HG03342 (cell line): ENCODE measurements around the gene ZNF236.
"Not testable (repeated sequence)": the region's sequence is repeated elsewhere in the genome, so short reads cannot be mapped to it uniquely, and the experiment has no call there.

Source experiments
- ATAC-seq: cut with Tn5 transposase; IDR thresholded peaks from one replicate; pipeline ENCODE4 v1.9.1; 2021; ENCODE audit warnings: mild to moderate bottlenecking, moderate library complexity; ENCODE audit not compliant: unreplicated experiment

Gene ZNF236

GRCh38 chr18:76822506-76823160, at the start of gene ZNF236:
Gene ZNF236, plus strand, starts transcription at chr18:76822557. Its CDS starts 51 bp downstream, at chr18:76822608.
- peak; percentile 39 for ATAC-seq

DNA sequence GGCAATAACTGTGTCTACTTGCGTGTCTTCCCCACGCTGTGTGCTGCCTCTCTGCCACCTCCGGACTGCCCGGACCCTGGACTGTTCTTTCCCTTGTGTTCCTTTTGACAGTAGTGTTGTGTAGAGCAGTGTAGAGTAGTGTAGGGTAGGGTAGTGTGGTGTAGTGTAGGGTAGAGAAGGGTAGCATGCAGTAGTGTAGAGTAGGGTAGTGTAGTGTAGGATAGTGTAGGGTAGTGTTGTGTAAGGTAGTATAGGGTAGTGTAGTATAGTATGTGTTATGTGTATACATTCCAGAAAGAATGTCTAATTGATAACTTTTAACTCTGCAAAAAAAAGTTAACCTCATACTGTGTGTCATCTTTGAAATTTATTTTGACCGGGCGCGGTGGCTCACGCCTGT, 49.7 kb upstream of the ZNF236 start:
- ATAC-seq = no peak

DNA sequence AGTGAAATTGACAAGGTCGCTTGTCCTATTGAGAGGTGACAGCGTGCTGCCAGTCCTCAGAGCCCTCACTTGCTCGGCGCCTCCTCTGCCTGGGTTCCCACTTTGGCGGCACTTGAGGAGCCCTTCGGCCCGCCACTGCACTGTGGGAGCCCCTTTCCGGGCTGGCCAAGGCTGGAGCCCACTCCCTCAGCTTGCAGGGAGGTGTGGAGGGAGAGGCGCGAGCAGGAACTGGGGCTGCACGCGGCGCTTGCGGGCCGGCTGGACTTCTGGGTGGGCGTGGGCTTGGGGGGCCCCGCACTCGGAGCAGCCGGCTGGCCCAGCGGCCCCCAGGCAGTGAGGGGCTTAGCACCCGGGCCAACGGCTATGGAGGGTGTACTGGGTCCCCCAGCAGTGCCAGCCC, 45.3 kb upstream of the ZNF236 start:
- ATAC-seq = not testable (repeated sequence)

GRCh38 chr18:76783786-76784484, 38.4 kb upstream of the ZNF236 start:
- no peak for ATAC-seq

GRCh38 chr18:76785872-76786271, 36.5 kb upstream of the ZNF236 start:
- no peak for ATAC-seq

DNA sequence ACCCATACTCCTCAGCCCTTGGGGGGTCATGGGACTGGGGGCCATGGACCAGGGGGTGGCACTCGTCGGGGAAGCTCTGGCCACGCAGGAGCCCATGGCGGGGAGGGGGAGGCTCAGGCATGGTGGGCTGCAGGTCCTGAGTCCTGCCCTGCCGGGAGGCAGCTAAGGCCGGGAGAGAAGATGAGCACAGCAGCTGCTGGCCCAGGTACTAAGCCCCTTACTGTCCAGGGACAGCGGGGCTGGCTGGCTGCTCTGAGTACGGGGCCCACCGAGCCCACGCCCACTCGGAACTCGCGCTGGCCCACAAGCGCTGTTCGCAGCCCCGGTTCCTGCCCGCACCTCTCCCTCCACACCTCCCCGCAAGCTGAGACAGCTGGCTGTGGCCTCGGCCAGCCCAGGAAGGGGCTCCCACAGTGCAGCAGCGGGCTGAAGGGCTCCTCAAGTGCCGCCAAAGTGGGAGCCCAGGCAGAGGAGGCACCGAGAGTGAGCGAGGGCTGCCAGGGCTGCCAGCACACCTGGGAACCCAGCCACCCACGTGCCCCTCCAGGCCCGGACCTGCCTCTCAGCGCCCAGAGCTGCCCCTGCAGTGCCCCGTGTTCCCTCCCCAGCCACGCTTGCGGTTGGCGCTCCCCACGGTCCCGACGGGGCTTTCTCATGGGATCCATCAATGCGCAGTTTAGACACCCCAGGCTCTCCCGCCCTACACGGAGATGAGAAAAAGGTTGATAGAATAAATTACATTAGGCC, 33.6 kb upstream of the ZNF236 start:
- no peak for ATAC-seq

DNA sequence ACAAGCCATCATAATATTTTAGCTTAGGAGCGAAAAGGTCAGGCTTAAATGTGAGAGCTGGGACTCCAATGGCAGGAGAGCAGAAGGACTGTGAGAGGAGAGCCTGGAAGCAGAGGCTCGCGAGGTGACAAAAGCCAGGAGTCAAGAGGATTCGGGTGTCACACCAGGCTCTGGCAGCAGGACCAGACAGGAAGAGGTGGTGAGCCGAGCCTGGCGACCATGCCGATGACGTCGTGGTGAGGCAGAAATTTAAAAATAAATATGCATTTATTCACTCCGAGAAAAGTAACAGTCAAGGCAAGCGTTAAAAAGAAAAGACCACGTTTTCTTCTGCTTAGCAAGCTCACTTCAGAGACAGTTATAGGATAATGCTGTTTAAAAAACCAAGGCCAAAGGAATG, 31.3 kb upstream of the ZNF236 start:
- ATAC-seq = no peak

DNA sequence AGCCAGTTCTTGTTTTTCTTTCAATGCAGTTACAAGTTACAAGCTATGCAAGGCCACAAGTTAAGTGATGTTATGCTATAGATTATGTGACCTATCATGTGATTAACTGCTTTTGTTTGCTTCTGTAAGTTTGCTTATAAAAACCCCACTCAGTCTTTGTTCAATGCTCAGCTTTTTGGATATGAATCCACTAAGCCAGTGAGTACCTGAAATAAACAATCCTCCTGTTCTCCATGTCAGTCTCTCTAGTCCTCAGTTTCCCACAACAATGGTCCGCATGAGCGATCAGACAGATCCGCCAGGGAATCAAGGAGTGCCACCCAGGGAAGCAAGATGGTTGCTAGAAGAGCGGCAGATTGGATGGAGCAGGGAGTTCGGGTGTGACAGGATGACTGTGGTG, 30.7 kb upstream of the ZNF236 start:
- ATAC-seq = no peak

- no peak for ATAC-seq
These were observed 28.0 kb upstream of the ZNF236 start for GRCh38 chr18:76794326-76794725.

DNA sequence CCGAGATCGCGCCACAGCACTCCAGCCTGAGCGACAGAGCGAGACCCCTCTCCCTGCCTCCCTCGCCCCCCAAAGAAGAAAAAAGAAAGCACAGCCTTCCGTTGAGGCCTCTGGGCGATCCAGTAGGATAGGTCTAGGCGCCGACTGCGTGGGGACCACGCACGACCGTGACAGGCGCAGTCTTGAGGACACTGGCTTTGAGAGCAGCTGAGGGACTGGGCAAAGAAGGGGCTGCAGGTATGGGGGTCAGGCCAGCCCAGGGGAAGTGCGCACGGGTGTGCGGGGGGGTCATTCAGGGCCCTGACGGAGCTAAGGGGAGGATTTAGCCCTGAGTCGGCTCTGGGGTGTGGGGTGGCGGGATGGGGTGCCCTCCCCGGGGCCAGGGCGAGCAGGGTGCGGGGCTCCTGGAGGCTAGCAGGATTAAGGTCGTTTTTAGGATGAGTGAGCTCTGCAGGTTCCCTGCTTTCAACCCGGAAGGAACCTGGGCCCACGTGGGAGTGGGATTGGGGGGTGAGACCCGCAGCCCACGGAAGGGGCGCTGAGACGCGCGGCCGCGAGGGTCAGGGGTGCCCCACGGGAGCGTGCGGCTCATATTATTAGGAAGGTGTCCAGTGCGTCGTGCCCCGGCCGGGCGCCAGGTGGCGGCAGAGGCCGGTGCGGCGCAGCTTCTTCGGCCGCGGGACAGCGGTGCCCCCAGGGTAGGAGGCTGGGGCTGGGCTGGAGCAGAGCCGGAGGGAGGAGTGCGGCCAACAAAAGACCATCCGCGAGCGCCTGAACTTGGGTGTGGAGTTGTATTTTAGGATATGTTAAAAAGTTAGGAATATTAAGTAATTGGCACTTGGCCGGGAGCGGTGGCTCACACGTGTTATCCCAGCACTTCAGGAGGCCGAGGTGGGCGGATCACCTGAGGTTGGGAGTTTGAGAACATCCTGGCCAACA, 20.5 kb upstream of the ZNF236 start:
- peak; percentile 96 for ATAC-seq

DNA sequence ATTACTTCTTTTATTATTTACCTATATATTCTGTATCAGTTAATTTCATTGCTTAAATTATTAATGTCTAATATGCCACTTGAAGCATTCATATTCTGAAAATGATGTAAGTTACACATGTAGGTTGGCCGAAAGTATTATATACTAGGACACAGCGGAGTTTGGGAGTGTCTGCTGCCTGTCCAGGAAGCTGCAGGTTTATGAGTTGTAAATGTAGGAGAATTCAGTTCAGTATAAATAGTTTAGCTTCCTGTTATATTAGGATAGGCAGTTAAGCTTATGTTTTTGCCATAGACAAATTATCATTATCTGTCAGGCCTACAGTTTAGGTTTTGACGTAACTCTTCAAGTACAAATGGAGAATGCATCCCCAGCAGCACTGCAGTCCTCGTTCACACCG, 18.9 kb upstream of the ZNF236 start:
- ATAC-seq = peak; percentile 2

DNA sequence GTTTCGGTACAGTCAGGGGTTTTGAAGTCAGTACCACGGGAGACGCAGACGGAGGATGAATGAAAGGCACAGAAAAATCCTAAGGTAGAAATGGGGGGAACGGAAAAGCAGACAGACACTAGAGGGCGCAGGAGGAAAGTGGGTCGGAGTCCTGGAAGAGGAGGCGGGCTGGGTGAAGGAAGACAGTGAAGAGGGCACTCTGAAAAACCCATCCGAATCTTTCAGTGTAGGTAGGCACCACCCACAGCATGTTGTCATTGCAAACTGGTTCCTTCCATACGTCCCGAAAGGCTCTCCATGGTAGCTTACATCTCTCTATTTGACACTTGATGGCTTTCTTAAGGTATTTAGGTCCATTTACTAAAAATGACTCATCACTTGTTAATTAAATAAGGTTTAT, 18.5 kb upstream of the ZNF236 start:
- peak; percentile 68 for ATAC-seq

DNA sequence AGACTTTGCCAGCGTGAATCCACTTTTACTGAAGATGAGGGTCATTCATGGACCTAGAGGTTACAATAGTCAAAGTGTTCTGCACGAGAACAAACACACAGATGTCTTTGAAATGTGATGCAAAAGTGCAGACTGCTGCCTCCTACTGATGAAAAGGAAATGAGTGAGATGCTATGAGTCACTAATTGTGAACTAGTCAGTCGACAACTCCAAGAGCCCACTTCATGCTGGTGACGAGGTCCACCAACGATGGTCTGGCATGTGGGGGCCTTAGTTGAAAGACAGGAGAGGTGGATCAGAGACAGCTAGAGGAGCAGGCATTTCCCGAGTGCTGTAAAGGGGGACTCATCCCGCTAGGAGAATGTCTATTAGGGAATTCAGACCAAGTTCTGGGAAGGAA, 17.1 kb upstream of the ZNF236 start:
- ATAC-seq = no peak

DNA sequence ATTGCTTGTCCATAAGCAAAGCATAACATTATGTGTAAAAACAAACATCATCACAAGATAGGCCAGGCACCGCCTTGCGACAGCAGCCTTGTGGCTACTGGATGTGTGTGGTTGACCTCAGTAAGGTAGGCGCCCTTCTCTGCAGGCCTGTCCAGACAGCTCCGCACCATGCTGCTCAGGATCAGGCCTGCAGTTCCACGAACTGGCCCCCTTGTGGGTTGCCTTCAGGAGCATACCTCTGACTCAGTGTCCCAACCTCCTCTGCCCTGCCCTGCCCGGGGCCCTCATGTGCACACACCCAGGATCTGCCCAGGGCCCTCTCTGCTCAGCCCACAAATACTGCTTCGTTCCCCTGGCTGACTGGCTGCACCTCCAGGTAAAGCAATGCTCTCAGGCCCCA, 16.1 kb upstream of the ZNF236 start:
- no peak for ATAC-seq

- ATAC-seq = no peak
These were observed 13.8 kb upstream of the ZNF236 start for GRCh38 chr18:76808561-76808960.

DNA sequence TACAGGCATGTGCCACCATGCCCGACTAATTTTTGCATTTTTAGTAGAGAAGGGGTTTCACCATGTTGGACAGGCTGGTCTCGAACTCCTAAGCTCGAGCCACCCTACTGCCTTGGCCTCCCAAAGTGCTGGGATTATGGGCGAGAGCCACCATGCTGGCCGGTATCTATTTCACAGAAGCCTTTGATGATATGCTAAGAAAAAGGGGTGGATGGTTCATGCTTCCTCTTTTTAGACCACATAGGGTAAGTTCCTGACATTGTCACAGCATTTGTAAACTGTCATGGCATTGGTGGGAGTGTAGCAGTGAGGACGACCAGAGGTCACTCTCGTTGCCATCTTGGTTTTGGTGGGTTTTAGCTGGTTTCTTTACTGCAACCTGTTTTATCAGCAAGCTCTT, 10.8 kb upstream of the ZNF236 start:
- ATAC-seq = peak; percentile 46

DNA sequence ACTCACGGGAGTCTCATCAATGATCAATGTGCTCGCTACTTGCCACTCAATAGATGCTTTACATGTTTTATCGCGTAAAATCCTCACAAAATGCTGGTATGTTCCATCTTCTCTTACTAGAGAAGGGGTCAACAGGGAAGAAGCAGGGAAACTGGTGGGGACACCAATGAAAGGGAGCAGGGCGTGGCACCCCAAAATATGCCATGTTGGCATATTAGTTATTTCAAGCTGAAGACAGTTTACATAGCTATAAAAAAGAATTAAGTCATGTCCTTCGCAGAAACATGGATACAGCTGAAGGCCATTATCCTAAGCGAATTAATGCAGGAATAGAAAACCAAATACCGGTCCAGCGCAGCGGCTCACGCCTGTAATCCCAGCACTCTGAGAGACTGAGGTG, 8.1 kb upstream of the ZNF236 start:
- ATAC-seq = no peak

DNA sequence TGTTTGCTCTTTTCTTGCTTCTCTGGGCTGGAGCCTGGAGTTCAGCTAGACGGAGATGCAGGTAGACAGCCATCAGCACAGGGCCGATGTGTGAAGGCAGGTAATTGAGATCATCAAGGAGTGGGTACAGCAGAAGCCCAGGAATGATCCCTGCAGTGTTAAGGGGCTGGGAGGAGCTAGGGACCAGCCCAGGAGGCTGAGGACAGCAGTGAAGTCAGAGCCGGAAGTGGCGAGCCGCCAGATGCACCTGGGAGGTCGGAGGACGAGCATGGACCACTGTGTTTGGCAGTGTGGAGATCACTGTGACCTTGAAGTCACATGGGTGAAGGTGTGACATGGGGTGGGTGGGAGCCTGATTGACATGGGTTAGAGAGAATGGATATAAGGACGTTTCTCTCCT, 6.2 kb upstream of the ZNF236 start:
- no peak for ATAC-seq

DNA sequence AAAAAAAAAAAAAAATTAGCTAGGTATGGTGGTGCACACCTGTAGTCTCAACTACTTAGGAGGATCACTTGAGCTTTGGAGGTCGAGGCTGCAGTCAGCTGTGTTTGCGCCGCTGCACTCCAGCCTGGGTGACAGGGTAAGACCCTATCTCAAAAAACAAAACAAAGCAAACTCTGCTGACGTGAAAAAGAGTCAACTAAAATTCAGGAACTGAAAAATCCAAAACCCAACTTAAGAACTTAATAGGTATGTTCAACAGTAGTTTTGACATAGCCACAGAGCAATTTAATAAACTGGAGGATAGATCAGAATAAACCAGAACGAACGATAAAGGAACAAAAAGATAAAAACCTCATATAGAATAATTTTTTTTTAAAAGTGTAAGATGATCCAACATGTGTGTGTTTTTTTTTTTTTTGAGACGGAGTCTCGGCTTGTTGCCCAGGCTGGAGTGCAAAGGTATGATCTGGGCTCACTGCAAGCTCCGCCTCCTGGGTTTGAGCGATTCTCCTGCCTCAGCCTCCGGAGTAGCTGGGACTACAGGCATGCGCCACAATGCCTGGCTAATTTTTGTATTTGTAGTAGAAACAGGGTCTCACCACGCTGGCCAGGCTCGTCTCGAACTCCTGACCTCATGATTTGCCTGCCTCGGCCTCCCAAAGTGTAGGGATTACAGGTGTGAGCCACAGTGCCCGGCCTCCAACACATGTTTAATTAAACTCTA, 4.3 kb upstream of the ZNF236 start:
- no peak for ATAC-seq

GRCh38 chr18:76819411-76820136, 2.8 kb upstream of the ZNF236 start:
- ATAC-seq = no peak
